Keratinocyte (primary cell): ENCODE data around the gene COX4I1.

Experiments
- EZH2 ChIP-seq: IDR thresholded peaks from one replicate; pipeline ENCODE4 v1.6.1; 2012; ENCODE audit warnings: inconsistent platforms, mild to moderate bottlenecking, low read length, moderate library complexity
- TF ChIP-seq, protein P1 (sequence below), 3 experiments: IDR thresholded peaks in 1 of 3; conservative IDR thresholded peaks in 1 of 3; optimal IDR thresholded peaks in 1 of 3; 2 replicates in 2 of 3; 3 replicates in 1 of 3; pipeline versions ENCODE3 to v1.5.1; 2011; ENCODE audit warnings: low read length in 3 of 3, mild to moderate bottlenecking in 3 of 3, moderate library complexity in 2 of 3, control low read depth in 1 of 3, inconsistent platforms in 1 of 3; ENCODE audit not compliant: insufficient read depth in 2 of 3; ENCODE audit errors: extremely low read depth in 1 of 3

DNA sequence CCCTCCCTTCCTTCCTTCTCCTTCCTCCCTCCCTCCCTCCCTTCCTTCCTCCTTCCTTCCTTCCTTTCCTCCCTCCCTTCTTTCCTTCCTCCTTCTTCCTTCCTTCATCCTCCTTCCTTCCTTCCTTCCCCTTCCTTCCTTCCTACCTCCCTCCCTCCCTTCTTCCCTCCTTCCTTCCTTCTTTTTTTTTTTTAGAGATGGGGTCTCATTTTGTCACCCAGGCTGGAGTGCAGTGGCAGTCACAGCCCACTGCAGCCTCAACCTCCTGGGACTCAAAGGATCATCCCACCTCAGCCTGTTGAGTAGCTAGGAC lies 44.6 kb downstream of the COX4I1 start:
- TF ChIP-seq, protein P1, sequence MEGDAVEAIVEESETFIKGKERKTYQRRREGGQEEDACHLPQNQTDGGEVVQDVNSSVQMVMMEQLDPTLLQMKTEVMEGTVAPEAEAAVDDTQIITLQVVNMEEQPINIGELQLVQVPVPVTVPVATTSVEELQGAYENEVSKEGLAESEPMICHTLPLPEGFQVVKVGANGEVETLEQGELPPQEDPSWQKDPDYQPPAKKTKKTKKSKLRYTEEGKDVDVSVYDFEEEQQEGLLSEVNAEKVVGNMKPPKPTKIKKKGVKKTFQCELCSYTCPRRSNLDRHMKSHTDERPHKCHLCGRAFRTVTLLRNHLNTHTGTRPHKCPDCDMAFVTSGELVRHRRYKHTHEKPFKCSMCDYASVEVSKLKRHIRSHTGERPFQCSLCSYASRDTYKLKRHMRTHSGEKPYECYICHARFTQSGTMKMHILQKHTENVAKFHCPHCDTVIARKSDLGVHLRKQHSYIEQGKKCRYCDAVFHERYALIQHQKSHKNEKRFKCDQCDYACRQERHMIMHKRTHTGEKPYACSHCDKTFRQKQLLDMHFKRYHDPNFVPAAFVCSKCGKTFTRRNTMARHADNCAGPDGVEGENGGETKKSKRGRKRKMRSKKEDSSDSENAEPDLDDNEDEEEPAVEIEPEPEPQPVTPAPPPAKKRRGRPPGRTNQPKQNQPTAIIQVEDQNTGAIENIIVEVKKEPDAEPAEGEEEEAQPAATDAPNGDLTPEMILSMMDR (optimal IDR thresholded peaks at IDR 0.05 in 1 of 3, IDR thresholded peaks at IDR 0.05 in 1 of 3, conservative IDR thresholded peaks at IDR 0.05 in 1 of 3; ENCODE audit: extremely low read depth in 1 of 3, insufficient read depth in 2 of 3, low read length in 3 of 3), result no peak
- no peak for TF ChIP-seq EZH2
